Panc1 (cell line): ENCODE results near the gene APBB3. TPM values are rescaled to one million over a fixed set of nuclear protein-coding genes. Genes with fewer than 3 reads are reported as not detected.

Experiments used
- ATAC-seq: fragments of 200-7000 bp; cut with Tn5 transposase; 2 replicates; pipeline ENCODE4 v1.9.1; 2020; ENCODE audit warnings: mild to moderate bottlenecking, moderate library complexity
- BruUV-seq: library from RNA; stranded (reverse); fragments of 400-500 nt; replicated peaks from 2 replicates; lab custom pipeline; 2021; lab: Mats Ljungman, UMichigan
- CTCF ChIA-PET: fragments of 300-600 bp; sonication (Branson Sonifier 250); formaldehyde crosslinking; loops from one replicate; lab custom pipeline; 2022; ENCODE audit warnings: antibody characterized with exemption; lab: Charles Lee
- POLR2A ChIA-PET: fragments of 300-600 bp; sonication (Branson Sonifier 250); formaldehyde crosslinking; loops from one replicate; lab custom pipeline; 2022; ENCODE audit warnings: antibody characterized with exemption; lab: Charles Lee
- DNase-seq: peaks from one replicate; pipeline ENCODE4 v3.0.0-alpha.2; 2010; ENCODE audit warnings: low read depth, low spot score
- H3K27ac ChIP-seq: 2 replicates; pipeline ENCODE4 v1.5.1; 2011; ENCODE audit warnings: mild to moderate bottlenecking, low read length, inconsistent platforms
- H3K27me3 ChIP-seq: fragments of 200-500 bp; sonication (Bioruptor generic); 2 replicates; pipeline ENCODE4 v1.6.0; 2014; ENCODE audit warnings: low read length, inconsistent platforms; ENCODE audit not compliant: control insufficient read depth, insufficient read depth
- H3K36me3 ChIP-seq: fragments of 200-500 bp; sonication (Bioruptor generic); 2 replicates; pipeline ENCODE4 v1.5.1; 2014; ENCODE audit warnings: inconsistent platforms, mild to moderate bottlenecking, low read length, moderate library complexity; ENCODE audit not compliant: control insufficient read depth, insufficient read depth
- H3K4me1 ChIP-seq: 2 replicates; pipeline ENCODE4 v1.5.1; 2011; ENCODE audit warnings: inconsistent platforms, mild to moderate bottlenecking, low read length, moderate library complexity; ENCODE audit not compliant: control insufficient read depth, insufficient read depth
- H3K4me3 ChIP-seq, 2 experiments: 2 replicates each; pipeline ENCODE4 v1.5.1; 2011 to 2012; ENCODE audit warnings: low read depth in 2 of 2, low read length in 2 of 2, mild to moderate bottlenecking in 2 of 2, inconsistent platforms in 1 of 2, moderate library complexity in 1 of 2
- H3K9me3 ChIP-seq: fragments of 200-500 bp; sonication (Bioruptor generic); 2 replicates; pipeline ENCODE4 v1.5.1; 2014; ENCODE audit warnings: low read depth, mild to moderate bottlenecking, inconsistent platforms, low read length, moderate library complexity; ENCODE audit not compliant: control insufficient read depth, insufficient read depth
- POLR2AphosphoS5 ChIP-seq: IDR thresholded peaks from 2 replicates; pipeline ENCODE4 v1.6.1; 2012; ENCODE audit warnings: mild to moderate bottlenecking, low read depth, low read length, moderate library complexity
- SIN3A ChIP-seq: IDR thresholded peaks from 2 replicates; pipeline ENCODE4 v1.6.1; 2012; ENCODE audit warnings: low read depth, mild to moderate bottlenecking, low read length, moderate library complexity, borderline replicate concordance; ENCODE audit not compliant: insufficient read depth
- TCF7L2 ChIP-seq: IDR thresholded peaks from 2 replicates; pipeline ENCODE4 v1.6.1; 2011; ENCODE audit warnings: mild to moderate bottlenecking, low read depth, low read length, inconsistent platforms
- in situ Hi-C: cut with HindIII; loops from 2 replicates; pipeline ENCODE4 v1.10.0; 2016; ENCODE audit warnings: low sequenced_read_pairs, low pct_unique_long_range_greater_than_20kb
- intact Hi-C: fragments of 100-400 bp; cut with micrococcal nuclease; formaldehyde crosslinking; loops from one replicate; pipeline ENCODE4 v1.10.0; 2022; ENCODE audit not compliant: unreplicated experiment
- total RNA-seq: library from RNA; stranded (reverse); gene quantifications from one replicate; pipeline ENCODE4 v1.2.1, GENCODE V29; 2021; ENCODE audit not compliant: unreplicated experiment
- TF ChIP-seq, protein P1 (sequence below), 2 experiments: IDR thresholded peaks; 2 replicates each; pipeline ENCODE4 v1.6.1; 2011 to 2012; ENCODE audit warnings: low read depth in 2 of 2, control low read depth in 1 of 2, low read length in 1 of 2, mild to moderate bottlenecking in 1 of 2, moderate library complexity in 1 of 2; ENCODE audit not compliant: insufficient read depth in 1 of 2
- TF ChIP-seq, protein P2 (sequence below): fragments of 450-650 bp; IDR thresholded peaks from 2 replicates; pipeline ENCODE4 v1.5.1; 2017; ENCODE audit warnings: mild to moderate bottlenecking

Gene APBB3
- total RNA-seq, 1 experiment from 2014 or later, result 28.6 TPM

DNA sequence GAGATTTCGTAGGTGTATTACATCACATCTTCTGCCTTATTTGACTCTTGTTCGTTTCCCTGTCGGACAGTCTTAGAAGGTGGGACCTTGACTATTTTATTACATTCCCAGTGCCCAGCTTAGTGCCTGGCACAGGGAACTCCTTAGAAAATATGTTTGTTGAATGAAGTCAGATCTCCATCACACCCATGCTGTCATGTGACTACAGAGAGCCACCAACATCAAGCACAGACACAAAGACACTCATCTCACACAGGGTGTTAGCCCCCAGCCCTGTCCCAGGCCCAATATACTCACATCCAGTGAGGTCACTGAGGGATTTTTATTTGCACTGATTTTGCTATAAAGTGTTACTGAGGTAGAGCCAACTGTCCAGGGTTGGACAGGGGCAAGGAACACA, 6.4 kb downstream of the APBB3 start:
- Histone ChIP-seq H3K4me1 (peaks cover 23% of the 10 kb centered on the region), H3K9me3 (no peaks in the 10 kb centered on the region), H3K27ac (peak overlapping the region; percentile 95), H3K27me3 (no peaks in the 10 kb centered on the region), H3K36me3 (no peaks in the 10 kb centered on the region; the same call in 1 of the 2 replicates), H3K4me3 (peak overlapping the region in 1 of 2 experiments; percentile 85; a peak in 2 of 4 replicates)
- ATAC-seq (no peak), DNase-seq (no peak)
- POLR2A ChIA-PET, result no interaction called here
- intact Hi-C loops (no loop called here), in situ Hi-C loops (no loop called here)
- CTCF ChIA-PET, result no interaction called here
- BruUV-seq, result no TSS peak
- TF ChIP-seq SIN3A (no peak), TCF7L2 (no peak), POLR2AphosphoS5 (no peak)
- TF ChIP-seq, protein P1, sequence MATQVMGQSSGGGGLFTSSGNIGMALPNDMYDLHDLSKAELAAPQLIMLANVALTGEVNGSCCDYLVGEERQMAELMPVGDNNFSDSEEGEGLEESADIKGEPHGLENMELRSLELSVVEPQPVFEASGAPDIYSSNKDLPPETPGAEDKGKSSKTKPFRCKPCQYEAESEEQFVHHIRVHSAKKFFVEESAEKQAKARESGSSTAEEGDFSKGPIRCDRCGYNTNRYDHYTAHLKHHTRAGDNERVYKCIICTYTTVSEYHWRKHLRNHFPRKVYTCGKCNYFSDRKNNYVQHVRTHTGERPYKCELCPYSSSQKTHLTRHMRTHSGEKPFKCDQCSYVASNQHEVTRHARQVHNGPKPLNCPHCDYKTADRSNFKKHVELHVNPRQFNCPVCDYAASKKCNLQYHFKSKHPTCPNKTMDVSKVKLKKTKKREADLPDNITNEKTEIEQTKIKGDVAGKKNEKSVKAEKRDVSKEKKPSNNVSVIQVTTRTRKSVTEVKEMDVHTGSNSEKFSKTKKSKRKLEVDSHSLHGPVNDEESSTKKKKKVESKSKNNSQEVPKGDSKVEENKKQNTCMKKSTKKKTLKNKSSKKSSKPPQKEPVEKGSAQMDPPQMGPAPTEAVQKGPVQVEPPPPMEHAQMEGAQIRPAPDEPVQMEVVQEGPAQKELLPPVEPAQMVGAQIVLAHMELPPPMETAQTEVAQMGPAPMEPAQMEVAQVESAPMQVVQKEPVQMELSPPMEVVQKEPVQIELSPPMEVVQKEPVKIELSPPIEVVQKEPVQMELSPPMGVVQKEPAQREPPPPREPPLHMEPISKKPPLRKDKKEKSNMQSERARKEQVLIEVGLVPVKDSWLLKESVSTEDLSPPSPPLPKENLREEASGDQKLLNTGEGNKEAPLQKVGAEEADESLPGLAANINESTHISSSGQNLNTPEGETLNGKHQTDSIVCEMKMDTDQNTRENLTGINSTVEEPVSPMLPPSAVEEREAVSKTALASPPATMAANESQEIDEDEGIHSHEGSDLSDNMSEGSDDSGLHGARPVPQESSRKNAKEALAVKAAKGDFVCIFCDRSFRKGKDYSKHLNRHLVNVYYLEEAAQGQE (IDR thresholded peaks at IDR 0.05; ENCODE audit: insufficient read depth in 1 of 2, low read depth in 2 of 2, low read length in 1 of 2), result no peak
- TF ChIP-seq, protein P2, sequence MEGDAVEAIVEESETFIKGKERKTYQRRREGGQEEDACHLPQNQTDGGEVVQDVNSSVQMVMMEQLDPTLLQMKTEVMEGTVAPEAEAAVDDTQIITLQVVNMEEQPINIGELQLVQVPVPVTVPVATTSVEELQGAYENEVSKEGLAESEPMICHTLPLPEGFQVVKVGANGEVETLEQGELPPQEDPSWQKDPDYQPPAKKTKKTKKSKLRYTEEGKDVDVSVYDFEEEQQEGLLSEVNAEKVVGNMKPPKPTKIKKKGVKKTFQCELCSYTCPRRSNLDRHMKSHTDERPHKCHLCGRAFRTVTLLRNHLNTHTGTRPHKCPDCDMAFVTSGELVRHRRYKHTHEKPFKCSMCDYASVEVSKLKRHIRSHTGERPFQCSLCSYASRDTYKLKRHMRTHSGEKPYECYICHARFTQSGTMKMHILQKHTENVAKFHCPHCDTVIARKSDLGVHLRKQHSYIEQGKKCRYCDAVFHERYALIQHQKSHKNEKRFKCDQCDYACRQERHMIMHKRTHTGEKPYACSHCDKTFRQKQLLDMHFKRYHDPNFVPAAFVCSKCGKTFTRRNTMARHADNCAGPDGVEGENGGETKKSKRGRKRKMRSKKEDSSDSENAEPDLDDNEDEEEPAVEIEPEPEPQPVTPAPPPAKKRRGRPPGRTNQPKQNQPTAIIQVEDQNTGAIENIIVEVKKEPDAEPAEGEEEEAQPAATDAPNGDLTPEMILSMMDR, result no peak

DNA sequence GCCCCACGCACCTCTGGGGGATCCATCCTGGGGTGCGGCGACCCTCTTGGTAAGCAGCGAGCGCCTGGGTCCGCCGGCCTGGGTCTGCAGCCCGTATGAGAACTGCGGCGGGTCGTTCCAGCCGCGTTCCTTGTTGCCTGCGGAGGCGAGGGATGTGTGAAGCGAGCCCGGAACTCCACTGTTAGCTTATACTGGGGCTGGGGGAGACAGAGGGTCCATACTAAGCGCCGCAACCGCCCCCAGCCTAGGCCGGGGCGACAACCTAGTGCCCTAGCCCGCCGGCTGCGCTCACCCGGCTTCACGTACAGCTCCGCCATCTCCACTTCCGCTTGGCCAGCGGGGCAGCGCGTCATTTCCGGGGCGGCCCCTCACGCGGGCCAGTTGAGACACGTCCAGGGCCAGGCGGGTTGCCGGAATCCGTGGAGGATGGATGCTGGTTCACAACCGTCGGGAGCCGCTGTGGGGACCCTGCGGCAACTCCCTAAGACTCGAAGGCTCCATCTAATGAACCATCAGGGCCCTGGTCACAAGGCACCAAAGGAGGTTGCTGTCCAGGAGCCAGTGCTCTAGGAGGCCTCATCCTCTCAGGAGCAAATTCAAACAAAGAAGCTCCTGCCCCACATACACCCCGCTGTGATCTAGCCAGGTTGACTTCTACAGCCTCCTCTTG, 7.1 kb downstream of the APBB3 start, which contains the start of gene SRA1:
Gene SRA1 (minus strand): TSS at position 338 of the 670 bp plus-strand sequence. CDS start 21 bp downstream, at position 317.
- H3K4me3 ChIP-seq, result peak within 1 kb of the TSS; percentile 85 to 89
- peak; percentile 98 for TF ChIP-seq POLR2AphosphoS5
- TF ChIP-seq, protein P2, result no peak
- 0 out of 2 replicates have a peak, but pooled peaks have one; percentile 40 for TF ChIP-seq TCF7L2
- TF ChIP-seq, protein P1 (IDR thresholded peaks at IDR 0.05; ENCODE audit: insufficient read depth in 1 of 2, low read depth in 2 of 2, low read length in 1 of 2), result peak; percentile 31 to 56; a peak in 2 of 4 replicates
- TF ChIP-seq SIN3A, result peak; percentile 74; the same call in 1 of the 2 replicates
- in situ Hi-C loops (no loop called here), intact Hi-C loops (no loop called here)
- H3K27ac ChIP-seq, result peak within 1 kb of the TSS; percentile 95
- peak; percentile 52 for DNase-seq
- CTCF ChIA-PET, result no interaction called here
- POLR2A ChIA-PET, result interaction anchor here (0.6 kb wide), 1 partner anchor 30 kb away, joined by 4 read pairs; no protein-coding TSS in a partner anchor
- H3K27me3 ChIP-seq, result no peaks in the 10 kb centered on the region
- peak; percentile 98 for ATAC-seq
- BruUV-seq, result no TSS peak
- H3K4me1 ChIP-seq, result peaks cover 23% of the 10 kb centered on the region
- no peaks in the 10 kb centered on the region for H3K9me3 ChIP-seq
- H3K36me3 ChIP-seq, result no peaks in the 10 kb centered on the region; the same call in 1 of the 2 replicates
